HepG2 (cell line): ENCODE measurements around the gene MIB1. TPM values are rescaled to one million over a fixed set of nuclear protein-coding genes. Genes with fewer than 3 reads are reported as not detected.

Experiments used
- ATF1 ChIP-seq: IDR thresholded peaks from 2 replicates; pipeline ENCODE4 v1.6.1; 2016; ENCODE audit warnings: mild to moderate bottlenecking, control low read depth
- DR1 ChIP-seq: sonication (generic); formaldehyde crosslinking; IDR thresholded peaks from 2 replicates; pipeline ENCODE4 v1.8.0; 2021; ENCODE audit warnings: mild to moderate bottlenecking, missing genetic modification reagents, inconsistent platforms
- FOXK1 ChIP-seq: sonication (generic); formaldehyde crosslinking; IDR thresholded peaks from 2 replicates; pipeline ENCODE4 v1.4.0; 2020; ENCODE audit warnings: low read depth, missing genetic modification reagents, borderline replicate concordance
- FOXP4 ChIP-seq: sonication (generic); formaldehyde crosslinking; IDR thresholded peaks from 2 replicates; pipeline ENCODE4 v1.4.0; 2020; ENCODE audit warnings: missing genetic modification reagents
- HDAC2 ChIP-seq: sonication (generic); formaldehyde crosslinking; IDR thresholded peaks from 2 replicates; pipeline ENCODE4 v1.4.0; 2020; ENCODE audit warnings: missing genetic modification reagents
- HNF4G ChIP-seq, 2 experiments: sonication (generic) in 1 of 2; formaldehyde crosslinking in 1 of 2; IDR thresholded peaks; 2 replicates each; pipeline versions ENCODE4 v1.4.0 to v1.6.1; 2011 to 2020; ENCODE audit warnings: borderline replicate concordance in 2 of 2, low read depth in 2 of 2, mild to moderate bottlenecking in 2 of 2, low read length in 1 of 2, missing genetic modification reagents in 1 of 2, moderate library complexity in 1 of 2
- JARID2 ChIP-seq: sonication (generic); formaldehyde crosslinking; IDR thresholded peaks from 2 replicates; pipeline ENCODE4 v1.8.1; 2023; ENCODE audit warnings: missing genetic modification reagents, inconsistent platforms; ENCODE audit not compliant: insufficient replicate concordance
- KDM6A ChIP-seq: IDR thresholded peaks from 2 replicates; pipeline ENCODE4 v1.6.1; 2016; ENCODE audit warnings: low read depth
- SALL2 ChIP-seq: sonication (generic); formaldehyde crosslinking; IDR thresholded peaks from 2 replicates; pipeline ENCODE4 v1.8.1; 2023; ENCODE audit warnings: mild to moderate bottlenecking, missing genetic modification reagents, inconsistent platforms
- SETDB1 ChIP-seq: sonication (generic); formaldehyde crosslinking; IDR thresholded peaks from 2 replicates; pipeline ENCODE4 v1.5.1; 2020; ENCODE audit warnings: missing genetic modification reagents, mild to moderate bottlenecking, borderline replicate concordance
- SSRP1 ChIP-seq: IDR thresholded peaks from 2 replicates; pipeline ENCODE4 v1.6.1; 2016; ENCODE audit warnings: control low read depth
- TARDBP ChIP-seq: sonication (generic); formaldehyde crosslinking; IDR thresholded peaks from 2 replicates; pipeline ENCODE4 v1.8.0; 2022; ENCODE audit warnings: mild to moderate bottlenecking, missing genetic modification reagents
- THAP11 ChIP-seq: IDR thresholded peaks from 2 replicates; pipeline ENCODE4 v1.6.1; 2016; ENCODE audit warnings: missing biosample characterization, missing genetic modification reagents
- ZNF10 ChIP-seq: sonication (generic); formaldehyde crosslinking; IDR thresholded peaks from 2 replicates; pipeline ENCODE4 v1.4.0; 2020; ENCODE audit warnings: mild to moderate bottlenecking, low read depth, missing genetic modification reagents, borderline replicate concordance
- ZNF251 ChIP-seq: sonication (generic); formaldehyde crosslinking; IDR thresholded peaks from 2 replicates; pipeline ENCODE4 v1.9.0; 2021; ENCODE audit warnings: mild to moderate bottlenecking, missing genetic modification reagents
- ZNF460 ChIP-seq: sonication (generic); formaldehyde crosslinking; IDR thresholded peaks from 2 replicates; pipeline ENCODE4 v1.5.1; 2020; ENCODE audit warnings: missing genetic modification reagents, mild to moderate bottlenecking, borderline replicate concordance
- ZNF543 ChIP-seq: sonication (generic); formaldehyde crosslinking; IDR thresholded peaks from 2 replicates; pipeline ENCODE4 v1.4.0; 2020; ENCODE audit warnings: mild to moderate bottlenecking, missing genetic modification reagents
- ZNF691 ChIP-seq: sonication (generic); formaldehyde crosslinking; IDR thresholded peaks from 2 replicates; pipeline ENCODE4 v1.4.0; 2020; ENCODE audit warnings: missing genetic modification reagents, low read depth, mild to moderate bottlenecking, borderline replicate concordance
- ZNF839 ChIP-seq: sonication (generic); formaldehyde crosslinking; IDR thresholded peaks from 2 replicates; pipeline ENCODE4 v1.4.0; 2020; ENCODE audit warnings: missing genetic modification reagents, mild to moderate bottlenecking, borderline replicate concordance
- polyA plus RNA-seq, 8 experiments: library from polyadenylated mRNA; depleted of rRNA in 3 of 8; stranded (reverse) in 7 of 8; unstranded in 1 of 8; fragments of >200 nt; fragmentation: Illumina TruSeq in 4 of 8; extraction: Trizol in 4 of 8; gene quantifications; 2 replicates each; pipeline versions ENCODE4 v1.2.1 to v1.2.3, GENCODE V29; 2011 to 2016; ENCODE audit warnings: low read depth in 4 of 8, missing spikeins in 1 of 8, mixed read lengths in 1 of 8; ENCODE audit not compliant: insufficient read depth in 1 of 8
- total RNA-seq, 5 experiments: library from RNA; depleted of rRNA; stranded (reverse); fragments of >200 nt; fragmentation: Illumina TruSeq; extraction: Trizol; gene quantifications; 2 replicates each; pipeline ENCODE4 v1.2.3, GENCODE V29; 2016; ENCODE audit warnings: low read depth in 1 of 5
- TF ChIP-seq, protein P1 (sequence below), 2 experiments: IDR thresholded peaks; 2 replicates each; pipeline ENCODE4 v1.6.1; 2011 to 2012; ENCODE audit warnings: low read length in 2 of 2, borderline replicate concordance in 1 of 2, low read depth in 1 of 2, mild to moderate bottlenecking in 1 of 2, moderate library complexity in 1 of 2
- TF ChIP-seq, protein P2 (sequence below): sonication (generic); formaldehyde crosslinking; IDR thresholded peaks from 2 replicates; pipeline ENCODE4 v1.4.0; 2020; ENCODE audit warnings: low read depth, mild to moderate bottlenecking, missing genetic modification reagents
- TF ChIP-seq, protein P3 (sequence below): IDR thresholded peaks from 2 replicates; pipeline ENCODE4 v1.6.1; 2012; ENCODE audit warnings: inconsistent platforms

Gene MIB1
- total and polyA plus RNA-seq, 2 of the 13 experiments (the other 11 are each of a cell fraction or from before 2014, with no cell fraction given): 12.0 to 47.0 TPM

- TF ChIP-seq, protein P1, sequence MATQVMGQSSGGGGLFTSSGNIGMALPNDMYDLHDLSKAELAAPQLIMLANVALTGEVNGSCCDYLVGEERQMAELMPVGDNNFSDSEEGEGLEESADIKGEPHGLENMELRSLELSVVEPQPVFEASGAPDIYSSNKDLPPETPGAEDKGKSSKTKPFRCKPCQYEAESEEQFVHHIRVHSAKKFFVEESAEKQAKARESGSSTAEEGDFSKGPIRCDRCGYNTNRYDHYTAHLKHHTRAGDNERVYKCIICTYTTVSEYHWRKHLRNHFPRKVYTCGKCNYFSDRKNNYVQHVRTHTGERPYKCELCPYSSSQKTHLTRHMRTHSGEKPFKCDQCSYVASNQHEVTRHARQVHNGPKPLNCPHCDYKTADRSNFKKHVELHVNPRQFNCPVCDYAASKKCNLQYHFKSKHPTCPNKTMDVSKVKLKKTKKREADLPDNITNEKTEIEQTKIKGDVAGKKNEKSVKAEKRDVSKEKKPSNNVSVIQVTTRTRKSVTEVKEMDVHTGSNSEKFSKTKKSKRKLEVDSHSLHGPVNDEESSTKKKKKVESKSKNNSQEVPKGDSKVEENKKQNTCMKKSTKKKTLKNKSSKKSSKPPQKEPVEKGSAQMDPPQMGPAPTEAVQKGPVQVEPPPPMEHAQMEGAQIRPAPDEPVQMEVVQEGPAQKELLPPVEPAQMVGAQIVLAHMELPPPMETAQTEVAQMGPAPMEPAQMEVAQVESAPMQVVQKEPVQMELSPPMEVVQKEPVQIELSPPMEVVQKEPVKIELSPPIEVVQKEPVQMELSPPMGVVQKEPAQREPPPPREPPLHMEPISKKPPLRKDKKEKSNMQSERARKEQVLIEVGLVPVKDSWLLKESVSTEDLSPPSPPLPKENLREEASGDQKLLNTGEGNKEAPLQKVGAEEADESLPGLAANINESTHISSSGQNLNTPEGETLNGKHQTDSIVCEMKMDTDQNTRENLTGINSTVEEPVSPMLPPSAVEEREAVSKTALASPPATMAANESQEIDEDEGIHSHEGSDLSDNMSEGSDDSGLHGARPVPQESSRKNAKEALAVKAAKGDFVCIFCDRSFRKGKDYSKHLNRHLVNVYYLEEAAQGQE (IDR thresholded peaks at IDR 0.05; ENCODE audit: borderline replicate concordance in 1 of 2, low read depth in 1 of 2, low read length in 2 of 2): peak in 1 of 2 experiments; percentile 6; a peak in 1 of 4 replicates
- TF ChIP-seq ATF1 (CRISPR knock-in tag) (no peak), HNF4G (IDR thresholded peaks at IDR 0.05; ENCODE audit: borderline replicate concordance, low read depth, low read length) (no peak), HNF4G (CRISPR knock-in tag; IDR thresholded peaks at IDR 0.05; ENCODE audit: borderline replicate concordance, low read depth) (no peak), THAP11 (CRISPR knock-in tag) (peak; percentile 67; the same call in 1 of the 2 replicates), ZNF543 (no peak), TARDBP (CRISPR knock-in tag) (peak; percentile 45; the same call in 1 of the 2 replicates), KDM6A (CRISPR knock-in tag) (no peak), ZNF251 (CRISPR knock-in tag) (no peak), SETDB1 (CRISPR knock-in tag) (no peak), DR1 (CRISPR knock-in tag) (no peak), ZNF10 (CRISPR knock-in tag) (no peak), ZNF460 (CRISPR knock-in tag) (no peak), FOXK1 (CRISPR knock-in tag) (peak; percentile 86), ZNF691 (CRISPR knock-in tag) (no peak), ZNF839 (CRISPR knock-in tag) (no peak), SSRP1 (CRISPR knock-in tag) (no peak), SALL2 (peak; percentile 63; the same call in 1 of the 2 replicates), HDAC2 (CRISPR knock-in tag) (peak; percentile 36; the same call in 1 of the 2 replicates), JARID2 (CRISPR knock-in tag) (no peak), FOXP4 (peak; percentile 44; the same call in 1 of the 2 replicates)
- TF ChIP-seq, protein P2, sequence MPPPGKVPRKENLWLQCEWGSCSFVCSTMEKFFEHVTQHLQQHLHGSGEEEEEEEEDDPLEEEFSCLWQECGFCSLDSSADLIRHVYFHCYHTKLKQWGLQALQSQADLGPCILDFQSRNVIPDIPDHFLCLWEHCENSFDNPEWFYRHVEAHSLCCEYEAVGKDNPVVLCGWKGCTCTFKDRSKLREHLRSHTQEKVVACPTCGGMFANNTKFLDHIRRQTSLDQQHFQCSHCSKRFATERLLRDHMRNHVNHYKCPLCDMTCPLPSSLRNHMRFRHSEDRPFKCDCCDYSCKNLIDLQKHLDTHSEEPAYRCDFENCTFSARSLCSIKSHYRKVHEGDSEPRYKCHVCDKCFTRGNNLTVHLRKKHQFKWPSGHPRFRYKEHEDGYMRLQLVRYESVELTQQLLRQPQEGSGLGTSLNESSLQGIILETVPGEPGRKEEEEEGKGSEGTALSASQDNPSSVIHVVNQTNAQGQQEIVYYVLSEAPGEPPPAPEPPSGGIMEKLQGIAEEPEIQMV (CRISPR knock-in tag): no peak
- TF ChIP-seq, protein P3, sequence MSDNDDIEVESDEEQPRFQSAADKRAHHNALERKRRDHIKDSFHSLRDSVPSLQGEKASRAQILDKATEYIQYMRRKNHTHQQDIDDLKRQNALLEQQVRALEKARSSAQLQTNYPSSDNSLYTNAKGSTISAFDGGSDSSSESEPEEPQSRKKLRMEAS: 0 out of 2 replicates have a peak, but pooled peaks have one; percentile 21
Observed at GRCh38 chr18:21735452-21736015, 5.1 kb upstream of the MIB1 start (continued).
